ENCODE measurements around the gene LRRC58.

GRCh38 chr3:120326784-120327183 is 22.4 kb downstream of the LRRC58 start:
- TF ChIP-seq CTCF (IDR thresholded peaks at IDR 0.05; ENCODE audit: low read depth, low read length, missing input control) (no peak), RAD21 (IDR thresholded peaks at IDR 0.05) (no peak), ATF3 (IDR thresholded peaks at IDR 0.05) (no peak), REST (IDR thresholded peaks at IDR 0.05) (no peak), YY1 (IDR thresholded peaks at IDR 0.05) (no peak), JUND (IDR thresholded peaks at IDR 0.05) (no peak), SP1 (IDR thresholded peaks at IDR 0.05) (no peak), GABPA (IDR thresholded peaks at IDR 0.05 in 1 of 2, conservative IDR thresholded peaks at IDR 0.05 in 1 of 2) (no peak), FOXA1 (IDR thresholded peaks at IDR 0.05) (no peak)
- TF ChIP-seq, protein P1, sequence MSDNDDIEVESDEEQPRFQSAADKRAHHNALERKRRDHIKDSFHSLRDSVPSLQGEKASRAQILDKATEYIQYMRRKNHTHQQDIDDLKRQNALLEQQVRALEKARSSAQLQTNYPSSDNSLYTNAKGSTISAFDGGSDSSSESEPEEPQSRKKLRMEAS (IDR thresholded peaks at IDR 0.05), result no peak
